GM23338 (cell line): Measurements from ENCODE around the gene FAM131B. TPM values are rescaled to one million over a fixed set of nuclear protein-coding genes. Genes with fewer than 3 reads are reported as not detected.

Experiments used
- ATAC-seq: fragments of 200-7000 bp; cut with Tn5 transposase; 3 replicates; pipeline ENCODE4 v1.9.1; 2020
- DNase-seq: peaks from one replicate; pipeline ENCODE4 v3.0.0-alpha.2; 2015; ENCODE audit warnings: low spot score
- H2AFZ ChIP-seq: fragments of 200-600 bp; sonication (generic); 2 replicates; pipeline ENCODE4 v1.8.0; 2016; ENCODE audit warnings: antibody characterized with exemption, mild to moderate bottlenecking, moderate library complexity
- H3F3A ChIP-seq: fragments of 200-600 bp; sonication (generic); replicated peaks from 2 replicates; pipeline ENCODE4 v1.8.0; 2017; ENCODE audit warnings: antibody characterized with exemption, mixed run types, low read depth
- H3K27ac ChIP-seq: fragments of 200-600 bp; sonication (generic); 2 replicates; pipeline ENCODE4 v1.6.1; 2016; ENCODE audit warnings: low read depth
- H3K27me3 ChIP-seq: fragments of 200-600 bp; sonication (generic); 2 replicates; pipeline ENCODE4 v1.8.0; 2016; ENCODE audit warnings: mild to moderate bottlenecking, mixed run types, moderate library complexity; ENCODE audit not compliant: insufficient read depth
- H3K36me3 ChIP-seq: fragments of 200-600 bp; sonication (generic); 2 replicates; pipeline ENCODE4 v1.8.0; 2016; ENCODE audit warnings: mild to moderate bottlenecking; ENCODE audit not compliant: insufficient read depth
- H3K4me1 ChIP-seq: fragments of 200-600 bp; sonication (generic); 2 replicates; pipeline ENCODE4 v1.8.0; 2016; ENCODE audit warnings: mild to moderate bottlenecking, moderate library complexity; ENCODE audit not compliant: insufficient read depth
- H3K4me2 ChIP-seq: fragments of 200-600 bp; sonication (generic); 2 replicates; pipeline ENCODE4 v1.7.1; 2017; ENCODE audit warnings: mixed run types
- H3K4me3 ChIP-seq: fragments of 200-600 bp; sonication (generic); 2 replicates; pipeline ENCODE4 v1.6.1; 2016; ENCODE audit warnings: mixed run types
- H3K79me2 ChIP-seq: fragments of 200-600 bp; sonication (generic); replicated peaks from 2 replicates; pipeline ENCODE4 v1.8.0; 2017; ENCODE audit warnings: mild to moderate bottlenecking; ENCODE audit not compliant: insufficient read depth
- H3K9me2 ChIP-seq: fragments of 200-600 bp; sonication (generic); 2 replicates; pipeline ENCODE4 v1.8.0; 2017; ENCODE audit not compliant: insufficient read depth
- H4K20me1 ChIP-seq: fragments of 200-600 bp; sonication (generic); replicated peaks from 2 replicates; pipeline ENCODE4 v1.8.0; 2017; ENCODE audit warnings: mild to moderate bottlenecking; ENCODE audit not compliant: insufficient read depth
- H3K27ac Mint-ChIP-seq: 2 replicates; pipeline ENCODE4 v1.8.0; 2020; ENCODE audit warnings: inconsistent platforms, mild to moderate bottlenecking, moderate library complexity, mixed read lengths
- H3K27me3 Mint-ChIP-seq: 3 replicates; pipeline ENCODE4 v1.8.0; 2022; ENCODE audit warnings: low read depth, mild to moderate bottlenecking, moderate library complexity, mixed read lengths, inconsistent platforms; ENCODE audit not compliant: insufficient read depth, poor library complexity
- H3K36me3 Mint-ChIP-seq: 3 replicates; pipeline ENCODE4 v1.8.0; 2021; ENCODE audit warnings: low read depth, mild to moderate bottlenecking, inconsistent platforms, moderate library complexity, mixed read lengths
- H3K4me1 Mint-ChIP-seq: 3 replicates; pipeline ENCODE4 v1.8.0; 2020; ENCODE audit warnings: mild to moderate bottlenecking, inconsistent platforms, mixed read lengths
- H3K4me3 Mint-ChIP-seq: 3 replicates; pipeline ENCODE4 v1.8.0; 2021; ENCODE audit warnings: moderate library complexity, mild to moderate bottlenecking, inconsistent platforms, mixed read lengths
- H3K9me3 Mint-ChIP-seq: 3 replicates; pipeline ENCODE4 v1.8.0; 2020; ENCODE audit warnings: moderate library complexity, mild to moderate bottlenecking, inconsistent platforms, mixed read lengths
- CREB1 ChIP-seq: fragments of 250-450 bp; sonication (Bioruptor Pico); IDR thresholded peaks from 2 replicates; pipeline ENCODE4 v1.5.0; 2020; ENCODE audit warnings: low read depth, mild to moderate bottlenecking, moderate library complexity
- CTCF ChIP-seq, 2 experiments: fragments of 200-600 bp in 1 of 2; sonication (generic) in 1 of 2; conservative IDR thresholded peaks; 2 replicates each; pipeline versions ENCODE4 v1.5.1 to v1.6.1; 2016 to 2017; ENCODE audit warnings: antibody characterized with exemption in 2 of 2, low read depth in 2 of 2, mild to moderate bottlenecking in 2 of 2, moderate library complexity in 1 of 2
- ETS1 ChIP-seq: IDR thresholded peaks from 2 replicates; pipeline ENCODE4 v1.6.1; 2016; ENCODE audit warnings: antibody characterized with exemption
- POLR2AphosphoS5 ChIP-seq: IDR thresholded peaks from 2 replicates; pipeline ENCODE4 v1.6.1; 2016; ENCODE audit warnings: antibody characterized with exemption, low read depth
- STAT1 ChIP-seq: IDR thresholded peaks from one replicate; pipeline ENCODE4 v1.6.1; 2016; ENCODE audit warnings: antibody characterized with exemption; ENCODE audit not compliant: unreplicated experiment
- ZNF331 ChIP-seq: fragments of 250-450 bp; sonication (Bioruptor Pico); IDR thresholded peaks from 2 replicates; pipeline ENCODE4 v1.5.0; 2020; ENCODE audit warnings: low read depth, mild to moderate bottlenecking, moderate library complexity
- polyA plus RNA-seq: library from polyadenylated mRNA; unstranded; fragments of >200 nt; fragmentation: Nextera tagmentation; extraction: Ambion mirVana; gene quantifications from 2 replicates; pipeline ENCODE4 v1.2.1, GENCODE V29; 2016
- total RNA-seq: library from RNA; depleted of rRNA; stranded (reverse); fragments of >200 nt; shearing (Covaris generic); gene quantifications from 2 replicates; pipeline ENCODE4 v1.2.3, GENCODE V29; 2014

FAM131B gene
- total and polyA plus RNA-seq, 2 experiments from 2014 or later = 4.7 to 30.2 TPM

- H3K79me2 ChIP-seq = peaks cover 51% of the 10 kb centered on the region
- H3K4me1 Mint-ChIP-seq = peaks cover 33% of the 10 kb centered on the region
- peak; percentile 74 for ATAC-seq
- peak; percentile 96 for DNase-seq
- H3K9me3 Mint-ChIP-seq = no peaks in the 10 kb centered on the region; the same call in 2 of the 3 replicates
- no peaks in the 10 kb centered on the region for H3K27me3 ChIP-seq
- H3K4me1 ChIP-seq = peaks cover 29% of the 10 kb centered on the region
- peak within 1 kb of the TSS; percentile 72 for H2AFZ ChIP-seq
- peak within 1 kb of the TSS; percentile 99 for H3K27ac ChIP-seq
- H3K4me3 Mint-ChIP-seq = peak within 1 kb of the TSS; percentile 74
- peaks cover 4% of the 10 kb centered on the region for H3K27me3 Mint-ChIP-seq
- H4K20me1 ChIP-seq = peaks cover 31% of the 10 kb centered on the region
- H3K27ac Mint-ChIP-seq = peak within 1 kb of the TSS; percentile 76; the same call in 1 of the 2 replicates
- H3K9me2 ChIP-seq = no peaks in the 10 kb centered on the region
- peak within 1 kb of the TSS; percentile 95 for H3K4me2 ChIP-seq
- peaks cover 11% of the 10 kb centered on the region; the same call in 2 of the 3 replicates for H3K36me3 Mint-ChIP-seq
- peaks cover 15% of the 10 kb centered on the region; the same call in 1 of the 2 replicates for H3F3A ChIP-seq
- peaks cover 7% of the 10 kb centered on the region; the same call in 1 of the 2 replicates for H3K36me3 ChIP-seq
- TF ChIP-seq ETS1 (peak; percentile 26; the same call in 1 of the 2 replicates), ZNF331 (no peak), CREB1 (CRISPR knock-in tag) (peak; percentile 66), POLR2AphosphoS5 (peak; percentile 88)
- H3K4me3 ChIP-seq = peak within 1 kb of the TSS; percentile 99
These were observed 18.3 kb upstream of the FAM131B start, which contains the start of gene ZYX for GRCh38 chr7:143380646-143381426. TSS of gene ZYX (plus strand) at chr7:143381345. CDS start at chr7:143381572, 227 bp downstream.

GRCh38 chr7:143380260-143380645, 17.7 kb upstream of the FAM131B start:
- Histone ChIP-seq H3F3A (peaks cover 12% of the 10 kb centered on the region; the same call in 1 of the 2 replicates), H3K4me2 (peak overlapping the region; percentile 95), H3K4me3 (peak overlapping the region; percentile 99), H3K27me3 (no peaks in the 10 kb centered on the region), H3K79me2 (peaks cover 46% of the 10 kb centered on the region), H3K27ac (peak overlapping the region; percentile 99), H4K20me1 (peaks cover 28% of the 10 kb centered on the region), H3K4me1 (peaks cover 29% of the 10 kb centered on the region), H3K9me2 (no peaks in the 10 kb centered on the region), H2AFZ (peak overlapping the region; percentile 72), H3K36me3 (peaks cover 7% of the 10 kb centered on the region; the same call in 1 of the 2 replicates)
- Mint-ChIP-seq H3K27ac (peak overlapping the region; percentile 76; the same call in 1 of the 2 replicates), H3K9me3 (no peaks in the 10 kb centered on the region; the same call in 2 of the 3 replicates), H3K36me3 (peaks cover 11% of the 10 kb centered on the region; the same call in 2 of the 3 replicates), H3K27me3 (peaks cover 4% of the 10 kb centered on the region), H3K4me3 (peak overlapping the region; percentile 73), H3K4me1 (peaks cover 34% of the 10 kb centered on the region)
- ATAC-seq (peak; percentile 67), DNase-seq (peak; percentile 92)
- TF ChIP-seq ZNF331 (no peak), CREB1 (CRISPR knock-in tag) (no peak), STAT1 (no peak), CTCF (conservative IDR thresholded peaks at IDR 0.05; ENCODE audit: low read depth in 2 of 2) (peak; percentile 75 to 90)
